IMR-90 (cell line): Measurements from ENCODE around the gene SH3TC1. TPM values are rescaled to one million over a fixed set of nuclear protein-coding genes. Genes with fewer than 3 reads are reported as not detected.

ENCODE experiments used
- ATAC-seq: fragments of 200-7000 bp; cut with Tn5 transposase; 2 replicates; pipeline ENCODE4 v1.9.1; 2020; ENCODE audit warnings: low read depth, mild to moderate bottlenecking, moderate library complexity
- BruUV-seq: library from RNA; stranded (reverse); fragments of 400-500 nt; replicated peaks from 2 replicates; lab custom pipeline; 2021; lab: Mats Ljungman, UMichigan
- CTCF ChIA-PET: fragments of 300-600 bp; formaldehyde crosslinking; extraction: SDS; loops from one replicate; lab custom pipeline; 2021; ENCODE audit warnings: antibody characterized with exemption; lab: Yijun Ruan, JAX
- POLR2A ChIA-PET: fragments of 300-600 bp; sonication (Branson Sonifier 250); formaldehyde crosslinking; loops from one replicate; lab custom pipeline; 2022; ENCODE audit warnings: antibody characterized with exemption; ENCODE audit not compliant: unreplicated experiment; lab: Charles Lee
- DNase-seq: peaks from one replicate; pipeline ENCODE4 v3.0.0; 2013
- H2AFZ ChIP-seq: replicated peaks from 2 replicates; pipeline ENCODE3; 2013; ENCODE audit warnings: low read length, mild to moderate bottlenecking; ENCODE audit not compliant: poor library complexity
- H2AK5ac ChIP-seq: 2 replicates; pipeline ENCODE4 v1.6.1; 2013; ENCODE audit warnings: low read depth, low read length, inconsistent platforms
- H2AK9ac ChIP-seq: replicated peaks from 2 replicates; pipeline ENCODE3; 2013; ENCODE audit warnings: mild to moderate bottlenecking, low read depth, low read length, moderate library complexity; ENCODE audit not compliant: poor library complexity
- H2BK120ac ChIP-seq: 2 replicates; pipeline ENCODE4 v1.6.1; 2013; ENCODE audit warnings: low read depth, low read length, inconsistent platforms
- H2BK15ac ChIP-seq: 3 replicates; pipeline ENCODE4 v1.6.1; 2013; ENCODE audit warnings: low read depth, low read length, inconsistent platforms
- H2BK20ac ChIP-seq: 2 replicates; pipeline ENCODE4 v1.6.1; 2013; ENCODE audit warnings: low read depth, mild to moderate bottlenecking, inconsistent platforms, low read length, moderate library complexity
- H2BK5ac ChIP-seq: 2 replicates; pipeline ENCODE4 v1.6.1; 2013; ENCODE audit warnings: mild to moderate bottlenecking, low read depth, low read length, inconsistent platforms; ENCODE audit not compliant: poor library complexity, severe bottlenecking
- H3K14ac ChIP-seq: replicated peaks from 2 replicates; pipeline ENCODE4 v1.6.1; 2013; ENCODE audit warnings: low read depth, low read length, inconsistent platforms
- H3K18ac ChIP-seq: 2 replicates; pipeline ENCODE4 v1.6.1; 2013; ENCODE audit warnings: low read depth, low read length, control low read depth
- H3K23ac ChIP-seq: 2 replicates; pipeline ENCODE4 v1.6.1; 2013; ENCODE audit warnings: low read depth, low read length, inconsistent platforms
- H3K27ac ChIP-seq: 2 replicates; pipeline ENCODE4 v1.5.1; 2013; ENCODE audit warnings: mild to moderate bottlenecking, control low read depth, low read length; ENCODE audit not compliant: insufficient read depth
- H3K27me3 ChIP-seq: 2 replicates; pipeline ENCODE4 v1.6.1; 2013; ENCODE audit warnings: low read length; ENCODE audit not compliant: control insufficient read depth, insufficient read depth
- H3K36me3 ChIP-seq: 2 replicates; pipeline ENCODE4 v1.6.1; 2013; ENCODE audit warnings: low read length, mixed read lengths; ENCODE audit not compliant: control insufficient read depth, insufficient read depth
- H3K4ac ChIP-seq: 2 replicates; pipeline ENCODE4 v1.6.1; 2013; ENCODE audit warnings: low read depth, low read length, inconsistent platforms
- H3K4me1 ChIP-seq: 2 replicates; pipeline ENCODE4 v1.6.1; 2013; ENCODE audit warnings: low read length, mixed read lengths; ENCODE audit not compliant: control insufficient read depth, insufficient read depth
- H3K4me2 ChIP-seq: 2 replicates; pipeline ENCODE4 v1.6.1; 2013; ENCODE audit warnings: low read depth, mild to moderate bottlenecking, control low read depth, low read length, moderate library complexity
- H3K4me3 ChIP-seq: 2 replicates; pipeline ENCODE4 v1.5.1; 2013; ENCODE audit warnings: low read depth, mild to moderate bottlenecking, control low read depth, low read length, moderate library complexity; ENCODE audit not compliant: insufficient read depth
- H3K56ac ChIP-seq: 2 replicates; pipeline ENCODE4 v1.6.1; 2013; ENCODE audit warnings: low read length, inconsistent platforms; ENCODE audit not compliant: insufficient read depth; ENCODE audit errors: extremely low read depth
- H3K79me1 ChIP-seq, 2 experiments: 2 replicates each; pipeline ENCODE4 v1.6.1; 2013; ENCODE audit warnings: low read length in 2 of 2, inconsistent platforms in 1 of 2, low read depth in 1 of 2
- H3K9ac ChIP-seq: 2 replicates; pipeline ENCODE4 v1.6.1; 2013; ENCODE audit warnings: low read depth, low read length, control low read depth
- H3K9me1 ChIP-seq: 2 replicates; pipeline ENCODE4 v1.6.1; 2013; ENCODE audit warnings: low read length, inconsistent platforms; ENCODE audit not compliant: insufficient read depth
- H3K9me3 ChIP-seq: 2 replicates; pipeline ENCODE4 v1.6.1; 2013; ENCODE audit warnings: low read length; ENCODE audit not compliant: control insufficient read depth, insufficient read depth
- H4K20me1 ChIP-seq: 2 replicates; pipeline ENCODE4 v1.6.1; 2013; ENCODE audit warnings: low read length, inconsistent platforms; ENCODE audit not compliant: insufficient read depth
- H4K5ac ChIP-seq: 2 replicates; pipeline ENCODE4 v1.6.1; 2013; ENCODE audit warnings: mild to moderate bottlenecking, low read depth, low read length, control low read depth
- H4K8ac ChIP-seq, 2 experiments: 2 replicates each; pipeline ENCODE4 v1.6.1; 2013; ENCODE audit warnings: low read depth in 2 of 2, low read length in 2 of 2, control low read depth in 1 of 2, inconsistent platforms in 1 of 2
- H4K91ac ChIP-seq: 2 replicates; pipeline ENCODE4 v1.6.1; 2013; ENCODE audit warnings: low read depth, low read length, inconsistent platforms; ENCODE audit not compliant: insufficient read depth
- BHLHE40 ChIP-seq: fragments of 150-350 bp; IDR thresholded peaks from 2 replicates; pipeline ENCODE4 v1.6.1; 2016; ENCODE audit warnings: mild to moderate bottlenecking, low read depth, low read length
- CEBPB ChIP-seq: IDR thresholded peaks from 2 replicates; pipeline ENCODE4 v1.6.1; 2012; ENCODE audit warnings: low read depth, low read length, improper control_type of control experiment
- CHD1 ChIP-seq: IDR thresholded peaks from 2 replicates; pipeline ENCODE4 v1.6.1; 2012; ENCODE audit warnings: low read depth, low read length, improper control_type of control experiment
- CTCF ChIP-seq: conservative IDR thresholded peaks from 2 replicates; pipeline ENCODE4 v1.5.1; 2012; ENCODE audit warnings: mild to moderate bottlenecking, low read depth, low read length, improper control_type of control experiment
- MXI1 ChIP-seq: IDR thresholded peaks from 2 replicates; pipeline ENCODE4 v1.6.1; 2012; ENCODE audit warnings: low read depth, mild to moderate bottlenecking, low read length, moderate library complexity, borderline replicate concordance
- NFE2L2 ChIP-seq: fragments of 150-350 bp; IDR thresholded peaks from 2 replicates; pipeline ENCODE4 v1.6.1; 2016; ENCODE audit warnings: low read depth, mild to moderate bottlenecking, low read length
- RAD21 ChIP-seq: IDR thresholded peaks from 2 replicates; pipeline ENCODE4 v1.6.1; 2012; ENCODE audit warnings: low read length, improper control_type of control experiment
- USF2 ChIP-seq: fragments of 150-350 bp; IDR thresholded peaks from 2 replicates; pipeline ENCODE4 v1.6.1; 2017; ENCODE audit warnings: mild to moderate bottlenecking, antibody characterized with exemption, low read length, low read depth
- WGBS, 2 experiments: methylation state at CpG; one replicate each; pipeline versions ENCODE4 v1.1.5 to v1.1.7; 2013; ENCODE audit warnings: missing lambda C conversion rate in 2 of 2; ENCODE audit not compliant: insufficient read length in 1 of 2; ENCODE audit errors: extremely low coverage in 2 of 2; 5-methylcytosine and 5-hydroxymethylcytosine counted together
- dilution Hi-C: fragments of 300-500 bp; cut with HindIII; formaldehyde crosslinking; loops from one replicate; pipeline ENCODE4 v1.14.3; 2018; ENCODE audit warnings: low sequenced_read_pairs; ENCODE audit not compliant: unreplicated experiment
- in situ Hi-C: fragments of 300-500 bp; cut with MboI; formaldehyde crosslinking; loops from 3 replicates; pipeline ENCODE4 v1.14.3; 2019; ENCODE audit warnings: low sequenced_read_pairs, inconsistent platforms, mixed read lengths
- intact Hi-C: fragments of 100-400 bp; cut with micrococcal nuclease; formaldehyde crosslinking; loops from 2 replicates; pipeline ENCODE4 v1.10.0; 2022
- polyA plus RNA-seq, 3 experiments: library from polyadenylated mRNA; depleted of rRNA; stranded (reverse); fragments of >200 nt; gene quantifications; 2 replicates each; pipeline ENCODE4 v1.2.3, GENCODE V29; 2012; ENCODE audit warnings: low replicate concordance in 1 of 3
- total RNA-seq: library from RNA; depleted of rRNA; stranded (reverse); fragments of >200 nt; gene quantifications from 2 replicates; pipeline ENCODE4 v1.2.3, GENCODE V29; 2012

Gene SH3TC1
- total and polyA plus RNA-seq, 2 of the 4 experiments (the other 2 are of a cell fraction): 1.6 to 2.2 TPM

GRCh38 chr4:8251110-8251883 lies 52.2 kb downstream of the SH3TC1 start:
- Histone ChIP-seq H4K20me1 (no peaks in the 10 kb centered on the region), H3K9me1 (no peaks in the 10 kb centered on the region; the same call in 1 of the 2 replicates), H3K4me1 (peaks cover 11% of the 10 kb centered on the region; the same call in 1 of the 2 replicates), H2AK5ac (no peak overlapping the region), H3K18ac (no peak overlapping the region), H3K9ac (no peak overlapping the region), H3K4ac (no peak overlapping the region), H3K56ac (no peak overlapping the region), H3K79me1 (no peaks in the 10 kb centered on the region), H3K4me2 (no peak overlapping the region), H4K8ac (no peak overlapping the region), H2BK5ac (no peak overlapping the region), H2BK20ac (no peak overlapping the region), H3K36me3 (no peaks in the 10 kb centered on the region), H2AFZ (no peak overlapping the region), H3K27me3 (peaks cover 3% of the 10 kb centered on the region; the same call in 1 of the 2 replicates), H3K9me3 (no peaks in the 10 kb centered on the region), H4K5ac (no peak overlapping the region), H3K4me3 (no peak overlapping the region), H2AK9ac (no peak overlapping the region), H3K23ac (no peak overlapping the region), H3K14ac (no peak overlapping the region), H2BK15ac (no peak overlapping the region), H4K91ac (no peak overlapping the region), H3K27ac (no peak overlapping the region), H2BK120ac (no peak overlapping the region)
- DNase-seq: no peak
- ChIA-PET CTCF (no interaction called here), POLR2A (interaction anchor here (0.7 kb wide), 1 partner anchor 293 kb away, joined by 3 read pairs; no protein-coding TSS in a partner anchor)
- dilution Hi-C loops: no loop called here
- no peak for ATAC-seq
- WGBS, 2 experiments: 82% methylated on average over 13 of the region's 24 CpGs; no CpG with 5 or more reads in 1 of the 2 experiments
- in situ Hi-C loops: no loop called here
- BruUV-seq: no TSS peak
- TF ChIP-seq CTCF (no peak), BHLHE40 (no peak), MXI1 (no peak), USF2 (no peak), RAD21 (no peak), CHD1 (no peak), NFE2L2 (no peak), CEBPB (no peak)
- intact Hi-C loops: no loop called here
